ENCODE measurements around the gene SPARCL1.
A peak's percentile ranks its signal among the peaks of the same experiment; 100 is the strongest.

The SPARCL1 gene

GRCh38 chr4:87545052-87545451, 15.9 kb upstream of the SPARCL1 start:
- TF ChIP-seq CTCF (IDR thresholded peaks at IDR 0.05; ENCODE audit: insufficient read depth, low read length, poor library complexity, severe bottlenecking), result no peak
- H3K4me3 ChIP-seq (replicated peaks; ENCODE audit: low read depth, low read length), result no peak overlapping the region
- DNase-seq (ENCODE audit: extremely low read depth, insufficient read length), result no peak
- H3K36me3 ChIP-seq (ENCODE audit: control insufficient read depth, insufficient read depth, low read length), result no peaks in the 10 kb centered on the region
- H3K27me3 ChIP-seq (replicated peaks; ENCODE audit: control insufficient read depth, insufficient read depth, low read length), result no peaks in the 10 kb centered on the region

- no peak for DNase-seq (ENCODE audit: extremely low read depth, insufficient read length)
- Histone ChIP-seq H3K36me3 (ENCODE audit: control insufficient read depth, insufficient read depth, low read length) (no peaks in the 10 kb centered on the region), H3K27me3 (replicated peaks; ENCODE audit: control insufficient read depth, insufficient read depth, low read length) (no peaks in the 10 kb centered on the region), H3K4me3 (replicated peaks; ENCODE audit: low read depth, low read length) (no peak overlapping the region)
- peak; percentile 37 for TF ChIP-seq CTCF (IDR thresholded peaks at IDR 0.05; ENCODE audit: insufficient read depth, low read length, poor library complexity, severe bottlenecking)
Measured at GRCh38 chr4:87543835-87544461, 14.8 kb upstream of the SPARCL1 start.

- H3K27me3 ChIP-seq (replicated peaks; ENCODE audit: control insufficient read depth, insufficient read depth, low read length), result no peaks in the 10 kb centered on the region
- no peak for TF ChIP-seq CTCF (IDR thresholded peaks at IDR 0.05; ENCODE audit: insufficient read depth, low read length, poor library complexity, severe bottlenecking)
- no peak overlapping the region for H3K4me3 ChIP-seq (replicated peaks; ENCODE audit: low read depth, low read length)
- DNase-seq (ENCODE audit: extremely low read depth, insufficient read length), result no peak
- H3K36me3 ChIP-seq (ENCODE audit: control insufficient read depth, insufficient read depth, low read length), result no peaks in the 10 kb centered on the region
Measured at GRCh38 chr4:87542734-87543312, 13.6 kb upstream of the SPARCL1 start.

GRCh38 chr4:87541956-87542709, 13.0 kb upstream of the SPARCL1 start:
- no peak for TF ChIP-seq CTCF (IDR thresholded peaks at IDR 0.05; ENCODE audit: insufficient read depth, low read length, poor library complexity, severe bottlenecking)
- no peak for DNase-seq (ENCODE audit: extremely low read depth, insufficient read length)
- H3K36me3 ChIP-seq (ENCODE audit: control insufficient read depth, insufficient read depth, low read length), result no peaks in the 10 kb centered on the region

GRCh38 chr4:87541521-87541920, 12.3 kb upstream of the SPARCL1 start:
- Histone ChIP-seq H3K27me3 (replicated peaks; ENCODE audit: control insufficient read depth, insufficient read depth, low read length) (no peaks in the 10 kb centered on the region), H3K36me3 (ENCODE audit: control insufficient read depth, insufficient read depth, low read length) (no peaks in the 10 kb centered on the region), H3K4me3 (replicated peaks; ENCODE audit: low read depth, low read length) (no peak overlapping the region)
- DNase-seq (ENCODE audit: extremely low read depth, insufficient read length), result no peak
- no peak for TF ChIP-seq CTCF (IDR thresholded peaks at IDR 0.05; ENCODE audit: insufficient read depth, low read length, poor library complexity, severe bottlenecking)

More at GRCh38 chr4:87541956-87542709, 13.0 kb upstream of the SPARCL1 start:
- Histone ChIP-seq H3K27me3 (replicated peaks; ENCODE audit: control insufficient read depth, insufficient read depth, low read length) (no peaks in the 10 kb centered on the region), H3K4me3 (replicated peaks; ENCODE audit: low read depth, low read length) (no peak overlapping the region)

Data from GM06990 (cell line).